Skin epidermis (tissue), 12 donors: ENCODE data around the gene CDK19.

Experiments
- H3K27ac ChIP-seq, 21 experiments: fragments of 200-600 bp; sonication (generic) in 11 of 21; one replicate each; pipeline ENCODE4 v1.5.0; 2020; ENCODE audit warnings: mild to moderate bottlenecking in 3 of 21, inconsistent platforms in 2 of 21, moderate library complexity in 2 of 21
- H3K4me3 ChIP-seq, 7 experiments: fragments of 200-600 bp; sonication (generic) in 2 of 7; one replicate each; pipeline ENCODE4 v1.5.0; 2020; ENCODE audit warnings: inconsistent platforms in 2 of 7, mild to moderate bottlenecking in 2 of 7, moderate library complexity in 1 of 7

The CDK19 gene

DNA sequence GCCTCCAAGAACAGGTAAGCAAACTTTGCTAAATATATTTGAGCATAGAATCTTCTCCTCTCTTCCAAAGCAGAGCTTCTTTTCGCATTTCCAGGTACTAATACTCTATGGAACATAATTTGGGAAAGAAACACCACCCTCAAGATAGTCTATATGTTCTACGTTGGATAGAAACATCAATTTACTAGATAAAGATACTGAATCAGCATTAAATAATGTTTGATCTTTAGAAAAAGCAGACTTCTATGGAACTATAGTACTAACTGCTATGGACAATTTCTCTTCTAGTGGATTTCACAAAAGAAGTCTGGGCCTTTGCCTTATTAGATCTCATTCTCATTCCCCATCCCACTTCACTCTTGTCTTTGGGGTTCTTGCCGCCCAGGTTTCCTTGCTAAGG lies 103.0 kb downstream of the CDK19 start:
- Histone ChIP-seq H3K27ac (no peak overlapping the region), H3K4me3 (no peak overlapping the region)

DNA sequence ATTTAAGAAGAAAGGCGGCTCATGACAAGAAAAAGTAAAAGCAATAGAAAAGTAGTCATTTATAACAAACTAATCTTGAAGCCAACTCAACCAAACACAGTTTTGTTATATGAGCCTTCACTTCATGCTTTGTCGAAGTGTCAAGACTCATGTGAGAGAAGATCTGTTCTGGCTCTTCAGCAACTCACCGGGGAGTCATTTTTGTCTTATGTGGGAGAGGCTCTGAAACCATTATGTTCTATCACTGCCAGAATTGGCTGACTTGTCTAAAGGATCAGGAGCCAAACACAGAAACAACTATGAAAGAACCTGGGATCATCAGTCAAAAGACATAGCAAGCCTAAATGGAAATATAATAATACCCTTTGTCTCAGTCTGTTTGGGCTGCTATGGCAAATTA lies 105.2 kb downstream of the CDK19 start:
- Histone ChIP-seq H3K4me3 (no peak overlapping the region), H3K27ac (no peak overlapping the region)

DNA sequence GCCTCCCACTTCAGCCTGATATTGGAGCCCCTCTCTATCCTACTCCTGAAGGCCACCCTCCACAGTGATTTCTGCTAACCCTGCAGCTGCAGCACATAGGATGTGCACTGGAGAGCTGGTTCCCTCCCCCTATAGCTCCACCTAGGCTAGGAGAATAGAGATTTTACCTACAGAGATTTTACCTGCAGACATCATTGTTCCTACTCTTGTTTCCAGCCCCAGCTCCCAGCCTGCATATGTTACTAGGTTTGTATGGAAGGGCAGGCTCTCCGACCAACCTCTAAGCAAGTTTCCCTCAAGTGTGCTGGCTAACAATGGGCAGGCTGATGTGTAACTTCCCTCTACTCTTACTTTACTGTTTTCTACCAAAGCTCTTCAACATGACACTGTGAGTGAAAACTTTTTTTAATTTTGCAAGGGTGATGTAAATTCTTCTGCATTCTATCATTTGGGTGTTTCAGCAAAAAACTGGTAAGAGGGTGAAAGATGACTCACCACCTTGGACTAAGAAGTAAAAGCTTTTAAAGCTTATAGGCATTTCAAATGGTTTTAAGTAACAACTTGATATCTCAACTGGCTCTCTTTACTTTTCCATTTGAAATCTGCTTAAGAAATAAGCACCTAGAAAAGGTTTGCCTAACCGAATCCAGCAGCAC lies 106.8 kb downstream of the CDK19 start:
- H3K4me3 ChIP-seq, result no peak overlapping the region
- no peak overlapping the region for H3K27ac ChIP-seq

DNA sequence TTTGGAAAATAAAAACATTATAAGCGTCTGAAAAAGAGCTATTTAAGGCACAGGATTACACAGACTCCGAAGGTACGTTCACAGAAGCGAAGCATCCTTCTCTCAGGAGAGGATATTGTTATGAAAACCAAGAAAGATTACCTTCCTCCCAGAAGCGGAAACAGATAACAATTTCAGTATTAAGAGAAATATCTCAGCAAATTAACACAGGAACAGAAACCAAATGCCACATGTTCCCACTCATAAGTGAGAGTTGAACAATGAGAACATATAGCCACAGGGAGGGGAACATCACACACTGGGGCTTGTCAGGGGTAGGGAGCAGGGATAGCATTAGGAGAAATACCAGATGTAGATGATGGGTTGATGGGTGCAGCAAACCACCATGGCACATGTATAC lies 109.7 kb downstream of the CDK19 start:
- no peak overlapping the region for H3K27ac ChIP-seq
- H3K4me3 ChIP-seq, result no peak overlapping the region

DNA sequence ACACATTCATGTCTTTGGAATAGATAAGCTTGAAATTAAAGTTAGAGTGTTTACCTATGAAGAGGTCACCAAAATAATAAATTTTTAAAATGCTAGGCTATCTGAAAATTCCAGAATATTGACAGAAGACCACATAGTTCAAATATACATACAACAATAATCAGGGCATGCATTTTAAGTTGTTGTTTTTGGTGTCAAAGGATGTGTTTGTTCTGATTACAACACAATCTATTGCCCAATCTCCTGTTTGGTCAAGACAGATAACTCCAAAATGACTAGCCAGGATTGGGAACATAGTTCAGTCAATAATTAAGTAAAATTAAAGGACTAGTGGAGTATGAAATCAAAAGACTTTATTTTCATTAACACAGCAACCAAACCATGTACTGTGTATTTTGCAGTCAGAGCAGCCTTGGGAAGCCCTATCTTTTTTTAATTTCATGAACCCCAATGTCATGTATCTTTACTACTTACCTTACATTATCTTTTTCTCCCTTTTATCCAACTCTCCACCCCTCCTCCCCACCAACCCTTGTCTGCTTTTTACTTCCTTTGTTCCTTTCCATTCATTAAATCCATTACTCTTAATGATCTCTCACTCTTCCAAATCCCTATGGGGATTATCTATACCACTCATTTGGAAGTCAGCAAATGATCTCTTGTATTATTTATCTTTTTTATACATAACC lies 111.2 kb downstream of the CDK19 start:
- Histone ChIP-seq H3K4me3 (no peak overlapping the region), H3K27ac (no peak overlapping the region)

DNA sequence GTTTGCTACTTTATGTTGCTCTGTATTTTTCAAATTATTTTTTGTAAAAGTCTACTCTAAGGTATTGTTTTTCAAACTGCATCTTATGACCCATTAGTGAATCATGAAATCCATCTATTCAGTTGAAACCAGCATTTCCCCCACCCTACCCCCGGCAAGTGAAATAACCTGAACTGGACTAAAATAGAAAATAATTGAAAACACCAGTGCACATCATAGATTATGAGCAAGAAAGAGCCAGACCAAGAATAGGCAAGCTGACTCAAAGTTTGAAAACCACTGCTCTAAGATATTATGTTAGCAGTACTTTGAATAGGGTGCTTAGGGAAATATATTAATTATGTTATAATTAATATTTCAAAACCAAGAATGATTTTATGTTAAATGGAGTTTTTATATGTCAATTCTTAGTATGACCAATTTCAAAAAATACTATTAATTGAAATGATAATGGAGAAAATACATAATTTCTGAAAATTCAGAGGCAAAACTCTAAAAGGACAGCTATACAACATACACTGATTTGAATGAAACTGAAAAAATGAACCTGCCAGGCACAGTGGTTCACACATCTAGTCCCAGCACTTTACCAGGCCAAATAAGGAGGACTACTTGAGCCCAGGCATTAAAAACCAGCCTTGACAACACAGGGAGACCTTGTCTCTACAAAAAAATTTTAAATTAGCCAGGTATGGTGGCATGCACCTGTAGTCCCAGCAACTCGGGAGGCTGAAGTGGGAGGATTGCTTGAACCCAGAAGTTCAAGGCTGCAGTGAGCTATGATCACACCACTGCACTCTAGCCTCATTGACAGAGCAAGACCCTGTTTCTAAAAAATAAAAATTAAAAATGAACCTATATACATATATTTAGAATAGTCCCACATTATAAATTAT lies 112.0 kb downstream of the CDK19 start:
- Histone ChIP-seq H3K27ac (no peak overlapping the region), H3K4me3 (no peak overlapping the region)

DNA sequence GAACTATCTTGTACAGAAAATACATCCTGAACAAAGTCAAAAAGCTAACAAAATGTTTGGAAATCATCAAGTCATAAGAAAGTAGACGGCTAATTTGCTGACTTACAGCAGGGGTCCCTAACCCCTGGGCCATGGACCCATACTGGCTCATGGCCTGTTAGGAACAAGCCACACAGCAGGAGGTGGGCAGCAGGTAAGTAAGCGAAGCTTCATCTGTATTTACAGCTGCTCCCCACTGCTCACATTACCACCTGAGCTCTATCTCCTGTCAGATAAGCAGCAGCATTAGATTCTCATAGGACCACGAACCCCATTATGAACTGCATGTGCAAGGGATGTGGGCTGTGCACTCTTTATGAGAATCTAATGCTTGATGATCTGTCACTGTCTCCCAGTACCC lies 115.5 kb downstream of the CDK19 start:
- Histone ChIP-seq H3K4me3 (no peak overlapping the region), H3K27ac (peak overlapping the region in 2 of 21 experiments; percentile 7 to 31)

DNA sequence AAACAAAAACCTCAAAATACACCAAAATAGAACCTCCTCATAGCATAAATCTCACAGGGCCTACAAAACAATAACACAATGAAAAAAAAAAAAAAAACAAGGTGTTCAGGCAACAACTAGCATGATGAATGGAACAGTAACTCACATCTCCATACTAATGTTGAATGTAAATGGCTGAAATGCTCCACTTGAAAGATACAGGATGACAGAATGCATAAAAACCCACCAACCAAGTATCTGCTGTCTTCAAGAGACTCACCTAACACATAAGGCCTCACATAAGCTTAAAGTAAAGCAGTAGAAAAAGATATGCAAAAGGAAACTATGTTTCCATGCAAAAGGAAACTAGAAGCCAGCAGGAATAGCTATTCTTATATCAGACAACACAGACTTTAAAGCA lies 121.3 kb downstream of the CDK19 start:
- no peak overlapping the region for H3K27ac ChIP-seq

GRCh38 chr6:110693296-110693695 lies 122.0 kb downstream of the CDK19 start:
- Histone ChIP-seq H3K27ac (peak overlapping the region in 1 of 21 experiments; percentile 15), H3K4me3 (no peak overlapping the region)

More for the DNA sequence above, 121.3 kb downstream of the CDK19 start:
- no peak overlapping the region for H3K4me3 ChIP-seq

- H3K4me3 ChIP-seq, result no peak overlapping the region
- H3K27ac ChIP-seq, result no peak overlapping the region
Measured at GRCh38 chr6:110690916-110691315, 124.4 kb downstream of the CDK19 start.

- Histone ChIP-seq H3K4me3 (no peak overlapping the region), H3K27ac (no peak overlapping the region)
Measured at GRCh38 chr6:110690106-110690654, 125.1 kb downstream of the CDK19 start.

DNA sequence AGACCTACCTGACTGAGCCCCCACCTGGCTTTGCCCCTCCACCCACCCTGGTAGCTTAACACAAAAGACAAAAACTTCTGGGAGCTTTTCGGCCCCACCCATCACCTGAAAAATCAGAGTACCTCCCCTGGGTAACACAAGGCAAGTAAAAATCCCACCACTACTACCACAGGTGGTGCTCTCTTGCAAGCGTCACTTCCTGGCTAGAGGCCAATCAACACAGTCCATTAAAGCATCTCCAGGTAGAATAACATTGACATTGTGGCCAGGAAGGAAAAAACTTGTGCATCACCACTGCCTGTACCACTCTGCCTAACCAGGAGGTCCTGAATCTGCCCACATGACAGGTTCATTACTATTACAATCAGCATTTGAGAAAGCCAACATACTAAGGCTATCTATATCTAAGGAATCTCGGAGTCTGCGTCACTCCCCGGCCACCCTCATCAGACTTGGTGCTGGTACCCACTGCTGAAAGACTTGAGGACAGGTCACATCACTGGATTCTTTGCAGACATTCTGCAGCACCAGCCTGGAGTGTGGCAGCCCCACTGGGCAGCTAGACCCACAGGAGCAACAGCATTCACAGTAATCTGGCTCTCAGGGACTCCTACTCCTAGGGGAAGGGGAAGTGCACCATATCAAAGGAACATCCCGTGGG lies 125.9 kb downstream of the CDK19 start:
- H3K27ac ChIP-seq, result no peak overlapping the region
- H3K4me3 ChIP-seq, result no peak overlapping the region

DNA sequence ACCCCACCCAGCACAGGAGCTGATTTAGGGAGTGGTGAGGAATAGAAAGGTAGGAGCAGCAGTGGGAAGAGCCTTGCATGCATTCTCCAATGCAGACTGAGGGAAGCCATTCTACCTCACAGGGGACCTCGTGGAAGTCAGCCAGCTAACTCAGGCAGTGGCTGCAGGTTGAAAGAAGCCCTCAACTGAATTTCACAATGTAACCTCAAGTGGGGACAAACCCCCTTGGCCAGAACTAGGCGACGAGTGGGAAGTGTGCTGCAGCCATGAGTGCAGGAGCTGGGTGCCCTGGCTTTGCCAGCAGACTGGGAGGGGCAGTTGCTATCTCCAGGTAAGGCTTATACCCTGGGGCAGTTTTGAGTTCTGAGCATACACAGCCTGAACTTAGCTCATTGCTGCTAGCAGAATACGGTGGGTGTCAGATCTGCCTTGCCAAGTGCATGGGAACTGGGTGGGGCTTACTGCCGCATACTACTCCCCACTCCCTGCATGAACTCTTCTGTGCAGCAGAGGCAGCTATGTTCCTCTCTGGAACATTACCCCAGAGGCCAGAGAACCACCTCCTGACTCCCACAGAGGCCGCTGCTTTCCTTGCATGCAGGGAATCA lies 126.5 kb downstream of the CDK19 start:
- peak overlapping the region in 2 of 21 experiments; percentile 33 to 55 for H3K27ac ChIP-seq

DNA sequence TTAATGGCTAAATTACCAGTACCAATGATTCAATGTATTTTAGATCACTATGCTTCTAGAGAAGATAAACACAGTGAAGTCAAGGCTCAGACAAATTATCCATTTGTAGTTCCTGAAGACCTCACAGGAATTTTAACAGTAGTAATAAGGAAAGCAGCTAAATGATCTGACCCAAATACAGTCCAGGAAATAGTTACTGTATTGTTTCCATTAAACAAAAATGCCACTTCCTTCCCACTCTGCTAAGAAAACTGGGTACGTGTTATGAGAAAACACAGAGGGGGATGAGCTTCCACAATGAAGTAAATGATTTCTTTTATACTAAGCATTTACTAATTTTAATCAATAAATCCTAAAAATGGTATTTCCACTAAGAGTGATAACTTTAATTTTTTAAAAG lies 127.9 kb downstream of the CDK19 start:
- peak overlapping the region in 3 of 21 experiments; percentile 16 to 55 (median 34) for H3K27ac ChIP-seq

More for the DNA sequence above, 126.5 kb downstream of the CDK19 start:
- H3K4me3 ChIP-seq, result no peak overlapping the region

GRCh38 chr6:110683241-110683640 lies 132.0 kb downstream of the CDK19 start:
- no peak overlapping the region for H3K27ac ChIP-seq
- H3K4me3 ChIP-seq, result no peak overlapping the region

More for the DNA sequence above, 127.9 kb downstream of the CDK19 start:
- no peak overlapping the region for H3K4me3 ChIP-seq

GRCh38 chr6:110682460-110682853 lies 132.8 kb downstream of the CDK19 start:
- no peak overlapping the region for H3K27ac ChIP-seq
- H3K4me3 ChIP-seq, result no peak overlapping the region

- Histone ChIP-seq H3K4me3 (no peak overlapping the region), H3K27ac (no peak overlapping the region)
Measured at GRCh38 chr6:110681543-110682459, 133.5 kb downstream of the CDK19 start.

GRCh38 chr6:110676396-110676795 lies 138.9 kb downstream of the CDK19 start:
- Histone ChIP-seq H3K27ac (no peak overlapping the region), H3K4me3 (no peak overlapping the region)
